ENCODE measurements around the gene HELZ.

GRCh38 chr17:67164302-67164701 is 80.7 kb downstream of the HELZ start:
- TF ChIP-seq, protein P1, sequence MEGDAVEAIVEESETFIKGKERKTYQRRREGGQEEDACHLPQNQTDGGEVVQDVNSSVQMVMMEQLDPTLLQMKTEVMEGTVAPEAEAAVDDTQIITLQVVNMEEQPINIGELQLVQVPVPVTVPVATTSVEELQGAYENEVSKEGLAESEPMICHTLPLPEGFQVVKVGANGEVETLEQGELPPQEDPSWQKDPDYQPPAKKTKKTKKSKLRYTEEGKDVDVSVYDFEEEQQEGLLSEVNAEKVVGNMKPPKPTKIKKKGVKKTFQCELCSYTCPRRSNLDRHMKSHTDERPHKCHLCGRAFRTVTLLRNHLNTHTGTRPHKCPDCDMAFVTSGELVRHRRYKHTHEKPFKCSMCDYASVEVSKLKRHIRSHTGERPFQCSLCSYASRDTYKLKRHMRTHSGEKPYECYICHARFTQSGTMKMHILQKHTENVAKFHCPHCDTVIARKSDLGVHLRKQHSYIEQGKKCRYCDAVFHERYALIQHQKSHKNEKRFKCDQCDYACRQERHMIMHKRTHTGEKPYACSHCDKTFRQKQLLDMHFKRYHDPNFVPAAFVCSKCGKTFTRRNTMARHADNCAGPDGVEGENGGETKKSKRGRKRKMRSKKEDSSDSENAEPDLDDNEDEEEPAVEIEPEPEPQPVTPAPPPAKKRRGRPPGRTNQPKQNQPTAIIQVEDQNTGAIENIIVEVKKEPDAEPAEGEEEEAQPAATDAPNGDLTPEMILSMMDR (IDR thresholded peaks at IDR 0.05) = no peak
- TF ChIP-seq POLR2A (IDR thresholded peaks at IDR 0.05) (no peak), EP300 (IDR thresholded peaks at IDR 0.05) (no peak)

Measured in ovary (tissue), 3 donors.